Endodermal cell (in vitro differentiated cells): ENCODE data around the gene NUBP1. TPM values are rescaled to one million over a fixed set of nuclear protein-coding genes. Genes with fewer than 3 reads are reported as not detected.

Experiments
- DNase-seq: peaks from one replicate; pipeline ENCODE4 v3.0.0-alpha.2; 2017
- H3K27ac ChIP-seq: 2 replicates; pipeline ENCODE4 v1.5.1; 2013; ENCODE audit warnings: mild to moderate bottlenecking, low read depth, low read length, moderate library complexity
- H3K27me3 ChIP-seq: 2 replicates; pipeline ENCODE4 v1.6.1; 2013; ENCODE audit warnings: mild to moderate bottlenecking, low read length, moderate library complexity; ENCODE audit not compliant: insufficient read depth, control insufficient read depth, poor library complexity, severe bottlenecking
- H3K36me3 ChIP-seq: 2 replicates; pipeline ENCODE4 v1.7.0; 2013; ENCODE audit warnings: mild to moderate bottlenecking, low read length, moderate library complexity; ENCODE audit not compliant: control insufficient read depth, insufficient read depth
- H3K4me1 ChIP-seq: one replicate; pipeline ENCODE4 v1.7.0; 2013; ENCODE audit warnings: low read length; ENCODE audit not compliant: control insufficient read depth, insufficient read depth
- H3K4me3 ChIP-seq: 2 replicates; pipeline ENCODE4 v1.5.1; 2013; ENCODE audit warnings: mild to moderate bottlenecking, low read length, moderate library complexity
- H3K9ac ChIP-seq: 2 replicates; pipeline ENCODE4 v1.6.1; 2013; ENCODE audit warnings: mild to moderate bottlenecking, low read length, moderate library complexity; ENCODE audit not compliant: poor library complexity, severe bottlenecking; ENCODE audit errors: extremely low read depth
- H3K9me3 ChIP-seq: 2 replicates; pipeline ENCODE4 v1.6.1; 2013; ENCODE audit warnings: mild to moderate bottlenecking, low read length, moderate library complexity; ENCODE audit not compliant: control insufficient read depth
- H3K27ac Mint-ChIP-seq: 2 replicates; pipeline ENCODE4 v1.8.0; 2020; ENCODE audit warnings: mixed read lengths
- H3K27me3 Mint-ChIP-seq: 2 replicates; pipeline ENCODE4 v1.8.0; 2021; ENCODE audit warnings: mild to moderate bottlenecking, mixed read lengths; ENCODE audit not compliant: insufficient read depth
- H3K36me3 Mint-ChIP-seq: 2 replicates; pipeline ENCODE4 v1.8.0; 2020; ENCODE audit warnings: low read depth, mixed read lengths
- H3K4me1 Mint-ChIP-seq: 2 replicates; pipeline ENCODE4 v1.8.0; 2020; ENCODE audit warnings: mixed read lengths
- H3K4me3 Mint-ChIP-seq: 2 replicates; pipeline ENCODE4 v1.8.0; 2020; ENCODE audit warnings: mild to moderate bottlenecking, moderate library complexity, mixed read lengths
- H3K9me3 Mint-ChIP-seq: 2 replicates; pipeline ENCODE4 v1.8.0; 2020; ENCODE audit warnings: mild to moderate bottlenecking, mixed read lengths
- WGBS, 2 experiments: methylation state at CpG; one replicate each; pipeline versions ENCODE4 v1.1.5 to v1.1.7; 2013; ENCODE audit warnings: missing lambda C conversion rate in 2 of 2, mixed read lengths in 1 of 2; ENCODE audit not compliant: insufficient coverage in 1 of 2, insufficient read length in 1 of 2; 5-methylcytosine and 5-hydroxymethylcytosine counted together
- total RNA-seq, 2 donors: library from RNA; stranded (reverse); fragmentation: NEBNext Ultra II Directional in 1 of 2; extraction: Animal tissue kit (Norgen Biotek cat#: 25700) in 1 of 2; gene quantifications; 2 replicates in 1 of 2; 3 replicates in 1 of 2; pipeline ENCODE4 v1.2.1, GENCODE V29; 2021
- TF ChIP-seq, protein P1 (sequence below): fragments of 200-600 bp; sonication (generic); conservative IDR thresholded peaks from 2 replicates; pipeline ENCODE4 v1.5.0; 2021; ENCODE audit warnings: antibody characterized with exemption, mild to moderate bottlenecking

NUBP1 gene
- total RNA-seq, 2 donors from 2014 or later: 22.4 to 26.3 TPM

DNA sequence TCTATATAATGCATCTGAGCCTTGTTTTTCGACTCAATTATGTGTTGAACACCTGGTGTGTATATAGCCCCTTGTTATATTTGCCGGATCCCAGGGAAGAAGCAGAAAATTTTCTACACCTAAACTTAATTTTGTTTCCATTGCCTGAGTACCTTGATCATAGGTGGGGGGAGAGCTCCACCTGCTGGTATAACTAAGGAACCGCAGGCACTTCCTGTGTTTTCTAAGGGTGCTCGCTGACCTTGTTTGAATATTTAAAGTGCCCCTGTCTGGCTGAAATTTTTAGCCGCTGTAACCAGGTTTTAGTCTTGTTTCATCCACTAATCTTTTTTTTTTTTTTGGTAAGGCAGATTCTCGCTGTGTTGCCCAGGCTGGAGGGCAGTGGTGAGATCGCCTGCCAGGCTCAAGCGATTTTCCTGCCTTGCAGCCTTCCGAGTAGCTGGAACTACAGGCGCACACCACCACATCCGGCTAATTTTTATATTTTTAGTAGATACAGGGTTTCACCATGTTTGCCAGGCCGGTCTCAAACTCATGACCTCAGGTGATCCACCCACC, 6.5 kb upstream of the NUBP1 start:
- Mint-ChIP-seq H3K27me3 (no peaks in the 10 kb centered on the region), H3K36me3 (no peaks in the 10 kb centered on the region), H3K9me3 (peaks cover 4% of the 10 kb centered on the region), H3K27ac (no peak overlapping the region), H3K4me1 (no peaks in the 10 kb centered on the region), H3K4me3 (no peak overlapping the region)
- H3K27ac ChIP-seq: no peak overlapping the region
- no peak overlapping the region for H3K9ac ChIP-seq
- no peaks in the 10 kb centered on the region for H3K27me3 ChIP-seq
- H3K9me3 ChIP-seq: no peaks in the 10 kb centered on the region
- TF ChIP-seq, protein P1, sequence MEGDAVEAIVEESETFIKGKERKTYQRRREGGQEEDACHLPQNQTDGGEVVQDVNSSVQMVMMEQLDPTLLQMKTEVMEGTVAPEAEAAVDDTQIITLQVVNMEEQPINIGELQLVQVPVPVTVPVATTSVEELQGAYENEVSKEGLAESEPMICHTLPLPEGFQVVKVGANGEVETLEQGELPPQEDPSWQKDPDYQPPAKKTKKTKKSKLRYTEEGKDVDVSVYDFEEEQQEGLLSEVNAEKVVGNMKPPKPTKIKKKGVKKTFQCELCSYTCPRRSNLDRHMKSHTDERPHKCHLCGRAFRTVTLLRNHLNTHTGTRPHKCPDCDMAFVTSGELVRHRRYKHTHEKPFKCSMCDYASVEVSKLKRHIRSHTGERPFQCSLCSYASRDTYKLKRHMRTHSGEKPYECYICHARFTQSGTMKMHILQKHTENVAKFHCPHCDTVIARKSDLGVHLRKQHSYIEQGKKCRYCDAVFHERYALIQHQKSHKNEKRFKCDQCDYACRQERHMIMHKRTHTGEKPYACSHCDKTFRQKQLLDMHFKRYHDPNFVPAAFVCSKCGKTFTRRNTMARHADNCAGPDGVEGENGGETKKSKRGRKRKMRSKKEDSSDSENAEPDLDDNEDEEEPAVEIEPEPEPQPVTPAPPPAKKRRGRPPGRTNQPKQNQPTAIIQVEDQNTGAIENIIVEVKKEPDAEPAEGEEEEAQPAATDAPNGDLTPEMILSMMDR: peak; percentile 96
- H3K4me1 ChIP-seq: no peaks in the 10 kb centered on the region
- H3K4me3 ChIP-seq: no peak overlapping the region
- DNase-seq: peak; percentile 87
- WGBS, 2 experiments: 46 to 57% methylated on average over 10 to 12 of the region's 12 CpGs
- H3K36me3 ChIP-seq: no peaks in the 10 kb centered on the region

DNA sequence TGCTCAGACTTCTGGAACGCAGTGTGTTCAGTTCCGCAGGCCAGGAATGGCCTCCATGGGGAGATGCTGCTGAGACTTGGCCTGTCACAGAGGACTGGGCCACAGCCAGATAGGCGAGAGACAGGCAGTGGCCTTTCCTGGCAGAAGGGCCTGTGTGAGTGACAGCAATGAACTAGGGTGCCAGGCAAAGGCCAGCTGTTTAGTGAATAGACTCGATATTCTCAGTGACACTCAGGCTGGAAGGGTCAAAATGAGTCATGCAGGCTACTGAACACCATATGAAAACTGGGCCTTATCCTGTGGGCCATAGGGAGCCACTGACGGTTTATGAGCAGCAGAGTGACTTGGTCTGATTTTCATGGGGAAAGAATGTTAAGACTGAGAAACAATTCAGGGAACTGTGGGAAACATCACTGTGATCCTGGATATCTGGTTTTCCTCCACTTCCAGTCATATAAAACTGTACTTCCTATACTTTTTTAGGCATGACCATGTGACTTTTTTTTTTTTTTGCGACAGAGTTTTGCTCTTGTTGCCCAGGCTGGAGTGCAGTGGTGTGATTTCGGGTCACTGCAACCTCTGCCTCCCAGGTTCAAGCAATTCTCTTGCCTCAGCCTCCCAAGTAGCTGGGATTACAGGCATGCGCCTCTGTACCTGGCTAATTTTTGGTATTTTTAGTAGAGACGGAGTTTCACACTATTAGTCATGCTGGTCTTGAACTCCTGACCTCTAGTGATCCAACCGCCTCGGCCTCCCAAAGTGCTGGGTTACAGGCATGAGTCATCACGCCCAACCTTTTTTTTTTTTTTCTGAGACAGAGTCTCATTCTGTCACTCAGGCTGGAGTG, 5.2 kb upstream of the NUBP1 start:
- 86 to 88% methylated on average over 9 to 11 of the region's 12 CpGs for WGBS, 2 experiments
- Histone ChIP-seq H3K9ac (no peak overlapping the region), H3K27ac (no peak overlapping the region), H3K27me3 (no peaks in the 10 kb centered on the region), H3K36me3 (no peaks in the 10 kb centered on the region), H3K4me1 (no peaks in the 10 kb centered on the region), H3K4me3 (no peak overlapping the region), H3K9me3 (no peaks in the 10 kb centered on the region)
- Mint-ChIP-seq H3K9me3 (no peaks in the 10 kb centered on the region), H3K27ac (peak overlapping the region; percentile 4), H3K4me3 (no peak overlapping the region), H3K27me3 (no peaks in the 10 kb centered on the region), H3K4me1 (peaks cover 4% of the 10 kb centered on the region), H3K36me3 (no peaks in the 10 kb centered on the region)
- TF ChIP-seq, protein P1: no peak
- no peak for DNase-seq

DNA sequence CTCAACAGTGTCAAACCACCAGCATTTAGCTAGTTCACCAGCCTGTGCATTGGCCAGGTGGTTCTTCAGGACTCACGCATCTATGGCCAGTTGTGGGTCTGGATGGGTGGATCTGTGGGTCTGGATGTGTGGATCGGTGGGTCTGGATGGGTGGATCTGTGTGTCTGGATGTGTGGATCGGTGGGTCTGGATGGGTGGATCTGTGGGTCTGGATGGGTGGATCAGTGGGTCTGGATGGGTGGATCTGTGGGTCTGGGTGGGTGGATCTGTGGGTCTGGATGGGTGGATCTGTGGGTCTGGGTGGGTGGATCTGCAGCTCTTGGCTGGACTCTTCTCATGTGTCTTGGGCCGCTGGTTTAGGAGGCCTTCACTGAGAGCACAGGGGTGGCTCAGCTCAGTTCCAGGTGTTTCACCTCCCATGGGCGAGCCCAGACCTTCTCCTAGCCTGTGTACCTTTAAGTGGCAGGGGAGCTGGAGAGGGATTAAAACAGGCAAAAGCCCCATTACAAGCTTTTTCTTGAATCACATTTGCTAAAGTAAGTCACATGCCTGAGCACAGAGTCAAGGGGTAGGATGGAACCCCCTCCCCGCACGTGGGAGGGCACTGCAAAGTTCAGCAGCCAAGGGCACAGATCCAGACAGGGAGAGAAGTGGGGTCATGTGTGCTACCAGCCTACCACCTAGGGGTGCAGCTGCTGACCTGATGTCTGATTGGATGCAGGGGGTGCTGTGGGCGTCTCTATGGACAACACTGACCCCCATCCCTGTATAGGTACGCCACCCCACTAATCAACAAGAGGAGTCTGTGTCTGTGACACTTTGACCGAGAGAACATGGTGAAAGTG, 3.4 kb upstream of the NUBP1 start:
- H3K9me3 ChIP-seq: no peaks in the 10 kb centered on the region
- no peak overlapping the region for H3K9ac ChIP-seq
- DNase-seq: no peak
- no peaks in the 10 kb centered on the region for H3K9me3 Mint-ChIP-seq
- peaks cover 10% of the 10 kb centered on the region for H3K4me1 Mint-ChIP-seq
- H3K4me3 ChIP-seq: no peak overlapping the region
- H3K4me3 Mint-ChIP-seq: no peak overlapping the region
- no peaks in the 10 kb centered on the region for H3K36me3 ChIP-seq
- no peak overlapping the region for H3K27ac ChIP-seq
- no peaks in the 10 kb centered on the region for H3K4me1 ChIP-seq
- no peak overlapping the region for H3K27ac Mint-ChIP-seq
- H3K27me3 ChIP-seq: no peaks in the 10 kb centered on the region
- peaks cover 2% of the 10 kb centered on the region for H3K36me3 Mint-ChIP-seq
- WGBS, 2 experiments: 92% methylated on average over 6 to 10 of the region's 10 CpGs
- no peaks in the 10 kb centered on the region for H3K27me3 Mint-ChIP-seq
- TF ChIP-seq, protein P1: no peak
